AG04449 (cell line): Measurements from ENCODE around the gene NUDT3.

ENCODE experiments used
- CTCF ChIA-PET: fragments of 350-600 bp; formaldehyde crosslinking; extraction: SDS; loops from one replicate; lab custom pipeline; 2021; ENCODE audit warnings: antibody characterized with exemption; lab: Yijun Ruan, JAX
- POLR2A ChIA-PET: fragments of 400-600, 350-600 bp; formaldehyde crosslinking; extraction: SDS; loops from one replicate; lab custom pipeline; 2020; ENCODE audit warnings: antibody characterized with exemption, inconsistent platforms; lab: Yijun Ruan, JAX
- DNase-seq: peaks from one replicate; pipeline ENCODE4 v3.0.0-alpha.2; 2010; ENCODE audit warnings: low read depth, low spot score
- H3K4me3 ChIP-seq: 2 replicates; pipeline ENCODE4 v1.5.1; 2011; ENCODE audit warnings: low read depth, mild to moderate bottlenecking, control low read depth, low read length
- TF ChIP-seq, protein P1 (sequence below): IDR thresholded peaks from one replicate; pipeline ENCODE4 v1.5.1; 2011; ENCODE audit warnings: mild to moderate bottlenecking, moderate library complexity, low read length, control low read depth, inconsistent platforms; ENCODE audit not compliant: insufficient read depth; ENCODE audit errors: missing control alignments

The NUDT3 gene

DNA sequence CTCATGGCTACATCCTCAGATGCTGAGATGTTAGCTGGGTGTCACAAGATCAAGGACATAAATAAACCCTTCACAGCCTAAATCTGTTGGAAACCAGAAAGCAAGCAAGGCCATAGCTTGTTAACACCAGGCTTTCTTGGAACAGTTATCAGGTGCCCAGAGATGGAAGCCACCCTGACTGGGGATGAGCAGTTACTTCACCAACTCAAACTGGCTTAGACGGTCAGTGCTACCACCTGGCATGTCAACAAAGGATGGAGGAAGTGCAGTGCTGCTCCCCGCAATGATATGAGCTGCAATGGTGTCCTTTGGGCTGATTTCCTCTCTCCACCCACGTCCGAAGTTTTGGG lies 114.7 kb downstream of the NUDT3 start:
- no peak for DNase-seq
- TF ChIP-seq, protein P1, sequence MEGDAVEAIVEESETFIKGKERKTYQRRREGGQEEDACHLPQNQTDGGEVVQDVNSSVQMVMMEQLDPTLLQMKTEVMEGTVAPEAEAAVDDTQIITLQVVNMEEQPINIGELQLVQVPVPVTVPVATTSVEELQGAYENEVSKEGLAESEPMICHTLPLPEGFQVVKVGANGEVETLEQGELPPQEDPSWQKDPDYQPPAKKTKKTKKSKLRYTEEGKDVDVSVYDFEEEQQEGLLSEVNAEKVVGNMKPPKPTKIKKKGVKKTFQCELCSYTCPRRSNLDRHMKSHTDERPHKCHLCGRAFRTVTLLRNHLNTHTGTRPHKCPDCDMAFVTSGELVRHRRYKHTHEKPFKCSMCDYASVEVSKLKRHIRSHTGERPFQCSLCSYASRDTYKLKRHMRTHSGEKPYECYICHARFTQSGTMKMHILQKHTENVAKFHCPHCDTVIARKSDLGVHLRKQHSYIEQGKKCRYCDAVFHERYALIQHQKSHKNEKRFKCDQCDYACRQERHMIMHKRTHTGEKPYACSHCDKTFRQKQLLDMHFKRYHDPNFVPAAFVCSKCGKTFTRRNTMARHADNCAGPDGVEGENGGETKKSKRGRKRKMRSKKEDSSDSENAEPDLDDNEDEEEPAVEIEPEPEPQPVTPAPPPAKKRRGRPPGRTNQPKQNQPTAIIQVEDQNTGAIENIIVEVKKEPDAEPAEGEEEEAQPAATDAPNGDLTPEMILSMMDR = no peak
- ChIA-PET CTCF (interaction anchor here (0.7 kb wide), 1 partner anchor 29 kb away, joined by 4 read pairs; the partner anchor contains the start of gene SMIM29), POLR2A (no interaction called here)
- no peak overlapping the region for H3K4me3 ChIP-seq

- ChIA-PET CTCF (interaction anchor here (0.7 kb wide), 1 partner anchor 28 kb away, joined by 4 read pairs; the partner anchor contains the start of gene SMIM29), POLR2A (no interaction called here)
- no peak for DNase-seq
These were observed 115.3 kb downstream of the NUDT3 start for GRCh38 chr6:34276881-34277762.

DNA sequence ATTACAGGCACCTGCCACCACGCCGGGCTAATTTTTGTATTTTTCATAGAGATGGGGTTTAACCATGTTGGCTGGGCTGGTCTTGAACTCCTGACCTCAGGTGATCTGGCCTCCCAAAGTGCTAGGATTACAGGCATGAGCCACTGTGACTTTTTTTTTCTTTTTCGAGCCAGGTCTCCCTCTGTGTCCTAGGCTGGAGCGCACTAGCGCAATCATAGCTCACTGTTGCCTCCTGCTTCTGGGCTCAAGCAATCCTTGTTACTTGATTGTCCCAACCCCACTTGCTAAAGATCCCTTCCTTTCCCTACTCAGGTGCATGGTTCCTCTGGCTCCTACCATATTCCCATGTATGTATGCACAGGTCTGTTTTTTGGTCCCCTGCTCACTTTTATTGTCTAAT lies 116.3 kb downstream of the NUDT3 start:
- CTCF ChIA-PET = no interaction called here
- no peak overlapping the region for H3K4me3 ChIP-seq
- DNase-seq = no peak

More at GRCh38 chr6:34276881-34277762, 115.3 kb downstream of the NUDT3 start:
- no peak overlapping the region for H3K4me3 ChIP-seq
- TF ChIP-seq, protein P1 = no peak

DNA sequence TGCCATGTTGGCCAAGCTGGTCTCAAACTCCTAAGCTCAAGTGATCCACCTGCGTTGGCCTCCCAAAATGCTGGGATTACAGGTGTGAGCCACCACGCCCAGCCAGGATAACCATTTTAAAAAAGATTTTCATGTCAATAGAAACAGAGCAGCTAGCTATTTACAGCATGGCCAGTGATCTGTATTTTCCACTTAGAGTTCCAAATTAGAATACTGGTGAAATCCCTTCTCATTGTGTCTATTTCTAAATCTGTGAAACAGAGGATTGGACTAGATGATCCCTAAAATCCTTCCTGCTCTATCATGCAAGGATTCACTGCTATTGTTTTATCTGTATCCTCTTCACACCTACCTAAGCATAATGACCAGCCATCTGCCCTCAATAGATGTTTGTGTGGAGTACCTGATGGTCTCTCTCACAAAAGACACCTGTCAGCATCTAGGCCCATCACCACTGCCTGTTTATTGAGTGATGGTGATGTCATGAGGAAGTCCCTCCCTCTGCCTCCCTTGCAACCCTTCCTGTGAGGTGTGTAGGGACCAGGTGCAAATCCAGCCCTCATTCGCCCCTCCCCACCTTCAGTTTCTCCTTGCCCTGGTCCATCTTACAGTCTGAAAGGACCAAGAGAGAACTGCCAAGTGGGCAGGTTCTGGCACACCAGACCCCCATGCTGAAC lies 117.2 kb downstream of the NUDT3 start:
- CTCF ChIA-PET = no interaction called here
- H3K4me3 ChIP-seq = no peak overlapping the region
- TF ChIP-seq, protein P1 = no peak
- no peak for DNase-seq
- POLR2A ChIA-PET = no interaction called here

More for the DNA sequence above, 116.3 kb downstream of the NUDT3 start:
- TF ChIP-seq, protein P1 = no peak
- POLR2A ChIA-PET = no interaction called here

DNA sequence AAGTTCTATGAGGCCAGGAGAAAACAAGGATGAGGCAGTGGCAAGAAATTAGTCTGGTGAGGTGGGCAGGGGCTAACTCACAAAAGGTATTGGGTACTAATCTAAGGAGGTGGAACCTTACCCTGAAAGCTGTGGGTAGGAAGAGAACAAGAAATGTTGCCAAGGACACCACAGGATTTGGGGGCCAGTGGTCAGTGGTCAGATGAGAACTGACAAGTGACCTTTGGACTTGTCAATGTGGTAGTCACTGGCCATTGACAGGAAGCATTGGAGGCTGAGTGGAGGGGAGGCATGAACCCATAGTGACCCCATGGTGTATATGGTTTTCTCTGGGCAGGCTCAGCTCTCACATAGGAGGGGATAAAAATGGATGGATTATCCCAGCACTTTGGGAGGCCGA lies 118.3 kb downstream of the NUDT3 start:
- TF ChIP-seq, protein P1 = no peak
- POLR2A ChIA-PET = interaction anchor here (0.6 kb wide), 1 partner anchor 17 kb away, joined by 4 read pairs; no protein-coding TSS in a partner anchor
- CTCF ChIA-PET = no interaction called here
- no peak for DNase-seq
- no peak overlapping the region for H3K4me3 ChIP-seq

DNA sequence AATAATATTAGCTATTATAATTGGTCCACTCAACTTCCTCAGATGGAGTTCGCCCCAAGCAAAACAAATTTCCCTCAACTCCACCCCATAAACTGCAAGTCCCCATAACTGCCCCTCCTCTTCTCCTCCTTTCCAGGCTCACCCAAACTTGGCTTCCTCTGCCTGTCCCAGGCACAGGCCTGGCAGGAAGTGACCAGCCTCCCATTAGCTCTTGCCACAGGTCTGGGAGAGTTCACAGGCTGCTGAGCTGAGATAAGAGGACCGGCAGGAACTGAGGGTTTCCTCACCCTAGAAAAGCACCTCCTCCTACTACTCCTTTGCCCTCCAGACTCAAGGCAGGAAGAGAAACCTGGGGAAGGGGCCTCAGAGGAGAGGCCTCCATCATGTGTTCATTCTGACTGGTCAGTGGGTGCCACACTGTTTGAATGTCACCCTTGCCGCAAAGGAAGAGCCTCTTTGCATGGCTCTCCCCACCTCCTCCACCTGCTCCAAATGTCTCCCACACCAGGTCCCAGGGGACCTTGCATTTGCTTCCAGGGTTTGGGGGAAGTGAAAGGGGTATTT lies 119.1 kb downstream of the NUDT3 start:
- no peak overlapping the region for H3K4me3 ChIP-seq
- POLR2A ChIA-PET = interaction anchor here (0.6 kb wide), 1 partner anchor 18 kb away, joined by 4 read pairs; no protein-coding TSS in a partner anchor

More for the DNA sequence above, 119.1 kb downstream of the NUDT3 start:
- TF ChIP-seq, protein P1 = no peak
- no peak for DNase-seq
- CTCF ChIA-PET = interaction anchor here (0.6 kb wide), 1 partner anchor 8 kb away, joined by 4 read pairs; no protein-coding TSS in a partner anchor
